Measurements from ENCODE around the gene USP40.

DNA sequence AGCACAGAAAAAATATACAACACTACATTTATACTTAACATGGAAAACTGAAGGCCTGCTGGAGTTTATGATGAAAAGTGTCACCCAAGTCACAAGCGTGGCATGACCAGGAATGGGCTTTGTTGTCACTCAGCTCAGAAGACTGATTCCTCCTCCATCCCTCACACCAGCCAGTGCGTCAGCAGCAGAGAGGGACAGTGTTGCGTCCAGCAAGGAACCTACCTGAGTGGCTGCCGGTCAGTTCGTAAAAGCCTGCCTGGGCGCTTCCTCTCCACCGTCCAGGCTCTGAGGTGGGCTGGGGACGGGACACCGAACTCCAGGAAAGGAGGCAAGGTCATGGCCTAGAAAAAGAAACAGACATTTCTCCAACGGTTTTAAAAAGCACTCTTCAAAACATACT, 77.4 kb downstream of the USP40 start:
- TF ChIP-seq, protein P1, sequence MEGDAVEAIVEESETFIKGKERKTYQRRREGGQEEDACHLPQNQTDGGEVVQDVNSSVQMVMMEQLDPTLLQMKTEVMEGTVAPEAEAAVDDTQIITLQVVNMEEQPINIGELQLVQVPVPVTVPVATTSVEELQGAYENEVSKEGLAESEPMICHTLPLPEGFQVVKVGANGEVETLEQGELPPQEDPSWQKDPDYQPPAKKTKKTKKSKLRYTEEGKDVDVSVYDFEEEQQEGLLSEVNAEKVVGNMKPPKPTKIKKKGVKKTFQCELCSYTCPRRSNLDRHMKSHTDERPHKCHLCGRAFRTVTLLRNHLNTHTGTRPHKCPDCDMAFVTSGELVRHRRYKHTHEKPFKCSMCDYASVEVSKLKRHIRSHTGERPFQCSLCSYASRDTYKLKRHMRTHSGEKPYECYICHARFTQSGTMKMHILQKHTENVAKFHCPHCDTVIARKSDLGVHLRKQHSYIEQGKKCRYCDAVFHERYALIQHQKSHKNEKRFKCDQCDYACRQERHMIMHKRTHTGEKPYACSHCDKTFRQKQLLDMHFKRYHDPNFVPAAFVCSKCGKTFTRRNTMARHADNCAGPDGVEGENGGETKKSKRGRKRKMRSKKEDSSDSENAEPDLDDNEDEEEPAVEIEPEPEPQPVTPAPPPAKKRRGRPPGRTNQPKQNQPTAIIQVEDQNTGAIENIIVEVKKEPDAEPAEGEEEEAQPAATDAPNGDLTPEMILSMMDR (IDR thresholded peaks at IDR 0.05), result no peak
- TF ChIP-seq POLR2A (IDR thresholded peaks at IDR 0.05), result no peak

Data from testis (tissue), 2 donors.